HUDEP-2 (cell line): ENCODE data around the gene CYP26C1.
A peak's percentile ranks its signal among the peaks of the same experiment; 100 is the strongest.
"Not testable (repeated sequence)": the region's sequence is repeated elsewhere in the genome, so short reads cannot be mapped to it uniquely, and the experiment has no call there.

Source experiments
- DNase-seq, 76 experiments: peaks; one replicate each; lab custom pipeline; 2025; ENCODE audit not compliant: unreplicated experiment in 76 of 76; lab: John Stamatoyannopoulos, UW

Gene CYP26C1

DNA sequence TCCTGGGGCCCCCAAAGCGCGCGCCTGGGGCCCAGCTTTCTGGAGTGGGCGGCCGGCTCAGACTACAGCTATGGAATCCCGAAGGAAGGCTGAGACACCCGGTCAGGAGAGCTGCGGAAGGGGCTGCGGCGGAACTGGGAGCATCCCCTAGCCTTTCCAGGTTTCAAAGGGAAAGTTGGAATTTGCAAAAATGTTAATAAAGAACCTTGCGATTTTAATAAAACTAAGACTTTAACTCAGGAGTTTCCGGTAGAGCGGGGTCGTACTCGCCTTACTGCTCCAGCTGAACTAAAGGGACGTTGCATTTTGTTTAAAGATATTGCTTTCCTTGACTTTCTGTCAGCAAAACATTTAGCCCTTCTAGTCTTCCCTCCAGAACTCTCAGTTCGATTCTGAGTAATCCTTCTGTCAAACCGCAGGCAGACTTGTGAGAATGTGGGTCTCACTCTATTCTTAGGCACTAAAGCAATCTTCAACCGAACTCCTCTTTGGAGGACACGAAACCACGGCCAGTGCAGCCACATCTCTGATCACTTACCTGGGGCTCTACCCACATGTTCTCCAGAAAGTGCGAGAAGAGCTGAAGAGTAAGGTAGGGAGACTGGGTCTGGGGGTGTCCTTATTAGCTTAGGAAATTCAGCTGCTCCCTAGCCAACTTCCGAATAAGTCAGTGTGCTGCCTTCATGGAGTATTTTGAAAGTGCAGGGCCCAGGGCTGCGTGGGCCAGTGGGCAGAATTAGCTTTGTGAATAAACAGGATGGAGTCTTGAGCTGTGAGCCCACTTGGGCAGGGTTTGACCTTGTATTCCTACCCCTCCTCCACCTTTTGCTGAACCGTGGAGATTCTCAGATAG, 15.0 kb downstream of the CYP26C1 start:
- DNase-seq, result no peak

DNA sequence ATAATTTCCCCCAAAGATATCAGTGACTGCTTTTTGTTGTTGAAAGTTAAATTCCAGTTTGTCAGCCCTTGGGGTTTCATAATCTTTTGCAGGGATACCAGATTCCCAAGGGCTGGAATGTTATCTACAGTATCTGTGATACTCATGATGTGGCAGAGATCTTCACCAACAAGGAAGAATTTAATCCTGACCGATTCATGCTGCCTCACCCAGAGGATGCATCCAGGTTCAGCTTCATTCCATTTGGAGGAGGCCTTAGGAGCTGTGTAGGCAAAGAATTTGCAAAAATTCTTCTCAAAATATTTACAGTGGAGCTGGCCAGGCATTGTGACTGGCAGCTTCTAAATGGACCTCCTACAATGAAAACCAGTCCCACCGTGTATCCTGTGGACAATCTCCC, 16.3 kb downstream of the CYP26C1 start:
- no peak for DNase-seq

DNA sequence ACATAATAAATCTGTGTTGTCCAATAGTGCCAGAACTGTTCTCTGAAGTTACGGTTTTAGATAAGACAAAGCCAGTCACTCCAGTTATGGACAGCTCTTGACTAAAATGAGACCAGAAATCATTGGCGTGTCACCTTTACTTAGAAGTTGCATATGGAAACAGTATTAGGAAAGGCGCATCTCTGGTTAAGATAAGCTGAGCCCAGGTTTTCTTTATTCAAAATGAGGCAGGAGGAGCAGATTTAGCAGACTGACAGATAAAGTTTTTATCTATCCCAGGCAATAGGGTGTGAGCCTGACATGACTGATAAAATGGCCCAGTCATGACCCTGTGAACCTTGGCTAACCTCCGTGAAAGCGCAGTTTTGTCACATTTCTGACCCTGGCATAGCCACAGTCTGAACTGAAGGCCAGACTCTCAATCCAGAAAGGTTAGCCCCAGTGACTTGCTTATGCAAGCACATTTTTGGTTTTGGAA, 17.3 kb downstream of the CYP26C1 start:
- peak in 6 of 76 experiments; percentile 12 to 41 (median 16) for DNase-seq

DNA sequence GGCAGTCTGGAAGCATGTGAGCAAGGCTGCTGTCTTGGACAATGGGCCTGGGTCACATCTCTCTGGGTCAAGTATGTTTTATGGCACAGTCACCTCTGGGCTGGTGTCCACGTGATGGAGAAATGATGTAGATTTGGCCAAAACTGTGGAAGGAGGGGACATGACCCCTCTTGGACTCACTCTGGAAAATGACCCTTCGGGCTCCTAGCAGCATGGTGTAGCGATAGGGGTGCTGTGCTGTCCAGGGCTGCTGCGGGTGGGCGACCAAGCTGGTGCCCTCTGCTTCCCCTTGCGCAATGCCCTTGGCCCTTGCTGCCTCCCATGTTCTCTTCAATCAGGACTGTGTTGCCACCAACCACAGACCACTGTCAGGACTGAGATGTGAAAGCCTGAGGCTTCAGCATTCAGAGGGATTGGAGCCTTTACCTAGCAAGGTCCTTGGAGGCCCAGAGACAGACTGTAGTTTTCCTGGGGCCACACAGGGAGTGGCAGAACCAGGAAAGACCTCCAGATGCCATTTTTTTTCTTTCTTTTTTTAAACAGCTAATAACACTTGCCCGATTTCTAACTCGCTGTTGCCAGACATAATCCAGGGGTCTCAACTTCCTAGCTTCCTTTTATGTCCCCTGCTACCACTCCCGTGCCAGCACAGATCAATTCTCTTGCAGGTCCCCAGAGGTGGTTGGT, 19.2 kb downstream of the CYP26C1 start:
- DNase-seq, result no peak

DNA sequence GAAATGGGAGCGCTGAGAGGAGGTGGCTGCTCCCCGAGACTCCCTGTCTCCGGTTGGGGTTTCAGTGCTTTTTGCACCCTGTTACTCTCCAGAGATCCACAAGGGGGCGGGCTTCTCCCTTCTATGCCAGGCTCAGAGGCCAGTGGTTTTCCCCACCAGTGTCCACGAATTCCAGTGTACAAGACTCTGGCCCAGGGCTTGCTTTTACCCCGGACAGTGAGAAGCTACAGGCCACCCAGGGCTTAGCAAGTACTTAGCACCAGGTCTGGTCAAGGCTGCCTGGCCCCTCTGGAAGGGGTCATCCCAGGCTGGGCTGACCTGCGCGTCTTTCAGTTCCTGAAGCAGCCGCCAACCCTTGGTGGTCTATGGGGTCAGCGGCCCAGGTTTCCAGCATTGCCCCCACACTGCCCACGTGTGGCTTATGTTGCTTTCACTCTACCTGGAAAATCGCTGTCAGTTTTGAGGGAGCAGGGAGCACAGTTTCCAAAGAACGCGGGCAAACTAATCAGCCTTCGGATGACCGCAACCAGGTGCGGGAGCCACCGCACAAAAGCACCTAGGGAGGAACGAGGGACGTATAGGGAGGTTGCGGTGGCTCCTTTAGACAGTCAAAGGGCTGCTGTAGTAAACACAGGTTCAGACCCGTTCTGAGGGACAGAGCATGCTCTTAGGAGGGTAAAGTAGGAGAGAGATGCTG, 19.9 kb downstream of the CYP26C1 start:
- DNase-seq, result peak in 27 of 76 experiments; percentile 5 to 46 (median 27)

DNA sequence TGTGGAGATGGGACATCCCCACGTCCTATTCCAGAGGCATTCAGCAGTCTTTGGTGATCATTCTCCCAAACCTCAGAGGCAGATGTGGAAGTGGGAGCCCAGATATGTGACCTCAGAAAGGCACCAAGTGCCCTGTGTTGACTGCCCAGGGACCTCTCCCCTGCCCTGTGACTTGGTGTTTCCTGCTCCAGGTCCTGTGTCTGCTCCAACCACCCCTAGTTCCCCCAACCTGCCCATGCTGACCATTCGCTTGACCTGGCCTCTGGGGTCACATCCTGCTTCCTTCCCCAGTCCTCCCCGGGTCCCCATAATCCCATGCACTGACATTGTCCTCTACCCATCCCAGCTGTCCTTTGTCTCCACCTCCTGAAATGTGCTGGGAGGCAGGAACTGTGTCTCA, 20.7 kb downstream of the CYP26C1 start:
- no peak for DNase-seq

DNA sequence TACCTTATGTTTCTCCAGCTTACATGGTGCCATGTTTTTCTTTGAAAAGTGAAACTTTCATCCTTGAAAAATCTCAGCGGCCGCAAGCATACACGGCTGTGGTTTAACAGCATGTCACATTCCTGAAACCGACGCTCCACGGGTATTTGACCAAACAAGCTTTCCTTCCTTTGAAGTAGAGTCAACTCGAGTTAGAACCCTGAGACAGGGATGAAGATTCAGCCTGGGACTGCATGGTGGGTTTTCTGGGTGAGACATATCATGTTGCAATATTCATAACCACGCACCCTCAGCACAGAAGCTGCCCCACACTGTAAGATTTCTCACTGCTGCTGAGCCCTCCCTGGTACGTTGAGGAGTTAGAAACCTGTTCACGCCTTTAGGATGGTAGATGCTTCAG, 21.2 kb downstream of the CYP26C1 start:
- no peak for DNase-seq

DNA sequence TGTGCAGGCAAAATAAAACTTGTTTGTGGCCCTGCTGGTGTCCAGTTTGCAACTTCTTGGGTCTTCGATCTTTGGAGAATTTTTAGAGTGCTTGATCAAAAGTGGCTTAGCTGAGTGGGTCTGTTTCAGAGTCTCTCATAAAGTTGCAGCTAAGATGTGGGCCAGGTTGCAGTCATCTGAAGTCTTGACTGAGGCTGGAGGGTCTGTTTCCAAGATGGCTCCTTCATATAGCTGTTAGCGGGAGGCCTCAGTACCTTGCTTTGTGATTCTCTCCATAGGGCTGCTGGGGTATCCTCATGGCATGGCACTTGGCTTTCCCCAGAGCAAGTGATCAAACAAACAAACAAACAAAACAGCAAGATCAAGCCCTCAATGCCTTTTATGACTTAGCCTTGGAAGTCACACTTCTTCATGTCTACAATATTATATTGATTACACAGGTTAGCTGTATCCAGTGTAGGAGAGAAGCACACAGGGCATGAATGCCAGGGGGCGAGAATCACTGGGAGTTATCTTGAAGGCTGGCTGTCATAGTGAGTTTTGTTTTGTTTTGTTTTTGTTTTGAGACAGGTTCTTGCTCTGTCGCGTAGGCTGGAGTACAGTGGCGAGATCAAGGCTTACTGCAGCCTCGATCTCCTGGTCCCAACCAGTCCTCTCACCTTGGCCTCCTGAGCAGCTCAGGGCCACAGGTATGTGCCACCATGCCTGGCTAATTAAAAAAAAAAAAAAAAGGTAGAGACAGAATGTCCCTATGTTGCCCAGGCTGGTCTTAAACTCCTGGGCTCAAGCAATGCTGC, 23.3 kb downstream of the CYP26C1 start:
- DNase-seq, result no peak

DNA sequence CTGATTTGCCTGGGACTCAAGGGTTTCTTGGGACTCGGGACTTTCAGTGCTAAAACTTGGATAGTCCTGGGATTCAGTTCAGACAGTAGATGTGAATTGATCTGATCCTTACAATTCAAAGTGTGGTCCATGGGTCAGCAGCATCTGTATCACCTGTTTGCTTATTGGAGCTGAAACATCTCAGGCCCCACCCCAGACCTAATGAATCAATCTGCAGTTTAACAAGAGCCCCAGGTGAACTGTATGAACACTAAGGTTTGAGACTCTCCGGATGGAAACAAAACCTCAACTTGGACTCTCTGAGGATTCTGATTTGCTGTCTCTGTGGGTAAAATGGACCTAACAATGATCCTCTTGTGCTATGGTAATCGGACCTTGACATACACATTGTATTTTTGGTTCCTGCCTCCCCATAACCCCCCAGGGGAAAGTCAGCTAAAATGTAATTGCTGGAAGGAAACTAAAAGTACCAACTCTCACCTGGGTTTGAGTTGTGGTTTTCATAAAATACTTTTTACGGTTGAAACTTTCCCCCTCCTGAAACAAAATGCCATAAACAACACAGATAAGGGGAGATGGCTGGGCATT, 24.8 kb downstream of the CYP26C1 start:
- no peak for DNase-seq

DNA sequence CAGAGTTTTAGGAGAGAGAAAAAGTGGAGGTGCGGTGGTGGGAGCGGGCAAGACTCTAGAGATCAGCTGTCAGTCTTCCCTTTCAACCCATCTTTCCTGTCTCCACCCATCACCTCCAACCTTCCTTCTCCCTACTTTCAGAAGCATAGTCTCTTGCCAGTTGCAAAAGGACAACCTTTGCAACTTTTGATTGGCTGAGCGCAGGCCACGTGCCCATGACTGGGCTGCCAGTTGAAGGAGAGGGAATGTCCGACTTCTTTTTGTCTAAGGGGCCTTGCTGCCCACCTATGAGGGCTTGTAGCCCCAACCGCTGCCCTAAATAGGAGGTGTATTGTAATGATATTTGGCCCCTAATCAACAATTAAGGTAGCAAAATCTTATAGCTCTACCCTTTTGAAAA, 25.7 kb downstream of the CYP26C1 start:
- DNase-seq, result no peak

DNA sequence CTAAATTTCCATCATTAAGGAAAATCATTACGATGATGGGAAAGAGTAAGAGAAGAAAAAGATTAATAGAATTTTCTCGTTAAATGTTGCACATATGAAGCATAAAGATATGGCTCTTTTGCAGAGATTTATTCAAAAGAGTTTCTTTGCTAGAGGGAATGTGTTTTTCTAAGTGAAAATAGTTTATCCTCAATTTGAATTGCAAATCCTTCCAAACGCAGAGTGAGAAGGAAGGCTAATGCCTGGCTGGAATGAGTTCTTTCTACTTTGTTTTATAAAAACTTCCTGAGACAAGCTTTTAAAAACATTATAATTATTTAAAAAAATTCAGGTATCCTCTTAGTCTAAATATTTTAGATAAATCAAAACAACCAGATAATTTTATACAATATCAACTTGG, 27.2 kb downstream of the CYP26C1 start:
- DNase-seq, result no peak

DNA sequence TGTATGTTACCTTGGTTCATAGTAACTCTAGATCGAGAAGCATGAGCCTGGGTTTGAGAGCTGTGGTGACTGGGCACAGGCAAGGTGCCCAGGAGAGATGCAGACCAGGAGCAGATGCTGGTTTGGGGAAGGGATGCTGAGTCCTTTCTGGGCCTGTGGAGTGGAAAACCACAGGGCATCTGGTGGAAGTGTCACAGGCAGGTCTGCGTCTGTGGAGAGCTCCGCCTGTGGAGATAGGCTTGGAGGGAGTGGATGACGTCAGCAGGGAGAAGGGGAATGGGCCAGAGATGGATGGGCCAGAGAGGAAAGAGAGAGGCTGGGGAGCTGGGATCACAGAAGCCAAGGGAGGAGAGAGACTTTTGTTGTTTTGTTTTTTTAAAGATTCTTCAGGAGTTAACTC, 27.9 kb downstream of the CYP26C1 start:
- DNase-seq, result no peak

DNA sequence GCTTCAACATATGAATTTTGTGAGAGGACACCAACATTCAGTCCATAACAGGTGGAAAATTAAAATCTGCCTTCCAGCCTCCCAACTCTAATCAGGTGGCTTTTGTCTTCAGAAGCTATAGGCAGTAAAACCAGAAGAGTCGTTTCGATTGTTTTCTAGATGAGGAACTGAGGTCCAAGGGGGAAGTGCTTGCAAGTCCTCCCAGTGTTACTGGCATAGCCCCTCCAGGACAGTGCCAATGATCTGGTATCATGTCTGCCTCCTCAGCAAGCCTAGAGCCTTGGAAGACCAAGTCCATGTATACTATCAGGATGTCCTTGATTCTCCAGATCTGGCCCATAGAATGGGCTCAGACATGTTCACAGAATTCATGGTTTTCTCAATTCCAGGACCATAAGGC, 30.0 kb downstream of the CYP26C1 start:
- no peak for DNase-seq

DNA sequence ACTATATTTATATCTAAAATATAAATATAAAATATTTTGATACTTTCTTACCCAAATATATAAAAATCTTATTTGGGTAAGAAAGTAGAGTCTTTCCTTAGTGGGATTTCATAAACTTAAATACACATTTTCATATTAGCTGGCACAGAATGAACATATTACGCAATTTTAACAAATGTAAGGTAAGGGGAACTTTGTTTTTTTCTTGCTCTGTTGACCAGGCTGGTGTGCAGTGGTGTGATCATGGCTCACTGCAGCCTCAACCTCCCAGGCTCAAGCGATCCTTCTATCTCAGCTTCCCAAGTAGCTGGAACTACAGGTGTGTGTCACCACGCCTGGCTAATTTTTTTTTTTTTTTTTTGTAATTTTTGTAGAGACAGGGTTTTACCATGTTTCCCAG, 31.4 kb downstream of the CYP26C1 start:
- DNase-seq, result no peak

DNA sequence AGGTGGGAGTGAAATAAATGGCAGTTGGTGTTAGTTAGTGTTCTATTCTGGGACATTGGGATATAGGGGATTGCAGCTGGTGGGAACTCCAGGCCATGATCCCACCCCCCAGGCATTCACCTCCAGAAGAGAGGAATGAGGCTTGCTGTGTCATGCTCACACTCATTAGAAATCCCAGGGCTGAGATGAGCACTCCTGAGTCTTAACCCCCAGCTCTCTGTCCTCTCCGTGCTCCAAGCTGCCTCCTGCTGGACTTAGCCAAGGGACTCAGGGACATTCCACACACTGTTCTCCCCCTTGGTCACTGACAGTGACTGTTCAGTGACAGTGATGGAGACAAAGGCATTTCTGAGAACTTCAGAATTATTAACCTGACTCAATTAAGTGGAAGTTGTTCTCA, 34.6 kb downstream of the CYP26C1 start:
- no peak for DNase-seq

DNA sequence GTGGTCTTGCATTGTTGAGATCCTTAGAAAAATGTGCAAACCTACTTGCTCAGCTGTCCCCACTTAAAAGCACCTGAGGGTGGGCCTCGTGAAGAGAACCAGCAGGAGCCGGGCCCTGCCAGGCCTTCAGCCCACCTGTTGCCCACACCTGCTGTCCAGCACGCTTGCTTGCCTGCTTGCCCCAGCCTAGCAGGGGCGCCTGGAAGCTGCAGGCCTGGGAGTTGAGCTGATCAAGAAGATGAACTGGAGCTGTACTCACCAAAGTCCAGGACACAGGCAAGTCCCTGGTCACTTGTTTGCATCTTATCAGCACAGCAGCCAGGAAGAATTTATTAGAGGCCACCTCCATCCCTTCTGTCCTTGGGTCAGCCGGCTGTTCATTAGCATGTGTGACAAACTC, 36.3 kb downstream of the CYP26C1 start:
- no peak for DNase-seq

DNA sequence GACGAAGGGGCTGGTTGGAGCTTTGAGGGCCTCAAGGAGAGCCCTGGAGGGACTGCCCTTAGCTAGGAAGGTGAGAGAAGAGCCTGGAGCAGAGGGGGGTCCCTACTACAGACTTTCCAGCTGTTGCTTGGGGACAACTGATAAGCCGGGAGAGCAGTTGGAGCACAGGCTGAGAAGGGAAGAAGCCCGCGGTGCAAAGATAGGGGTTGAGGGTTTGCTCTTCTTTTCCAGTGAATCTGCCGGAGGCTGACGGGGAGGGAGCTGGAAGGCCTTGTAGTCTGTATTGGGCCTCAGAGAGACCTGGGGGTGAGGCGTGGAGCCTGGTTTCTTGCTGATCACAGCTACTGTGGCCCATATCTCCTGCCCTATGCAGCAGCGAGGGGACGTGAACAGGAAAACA, 36.8 kb downstream of the CYP26C1 start:
- DNase-seq, result no peak

DNA sequence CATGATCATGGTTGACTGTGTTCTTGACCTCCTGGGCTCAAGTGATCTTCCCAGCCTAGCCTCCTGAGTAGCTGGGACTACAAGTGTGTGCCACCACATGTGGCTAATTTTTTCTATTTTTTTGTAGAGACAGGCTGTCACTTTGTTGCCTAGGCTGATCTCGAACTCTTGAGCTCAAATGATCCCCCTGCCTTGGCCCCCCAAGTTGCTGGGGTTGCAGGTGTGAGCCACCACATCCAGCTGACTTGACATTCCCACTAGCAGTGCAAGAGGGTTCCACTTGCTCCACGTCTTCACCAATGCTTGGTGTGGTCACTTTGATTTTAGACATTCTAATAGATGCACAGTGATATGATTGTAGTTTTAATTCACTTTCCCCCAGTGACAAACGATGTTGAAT, 38.2 kb downstream of the CYP26C1 start:
- DNase-seq, result no peak

DNA sequence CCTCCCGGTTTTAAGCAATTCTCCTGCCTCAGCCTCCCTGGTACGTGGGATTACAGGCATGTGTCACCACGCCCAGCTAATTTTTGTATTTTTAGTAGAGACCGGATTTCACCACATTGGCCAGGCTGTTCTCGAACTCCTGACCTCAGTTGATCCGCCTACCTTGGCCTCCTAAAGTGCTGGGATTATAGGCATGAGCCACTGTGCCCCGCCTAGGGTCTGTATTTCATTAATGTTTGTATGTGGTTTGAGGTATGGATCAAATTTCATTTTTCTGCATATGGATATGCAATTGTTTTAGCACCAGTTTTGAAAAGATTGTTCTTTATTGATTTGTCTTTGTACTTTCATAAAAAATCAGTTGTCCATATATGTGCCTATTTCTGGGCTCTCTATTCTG, 39.1 kb downstream of the CYP26C1 start:
- no peak for DNase-seq

DNA sequence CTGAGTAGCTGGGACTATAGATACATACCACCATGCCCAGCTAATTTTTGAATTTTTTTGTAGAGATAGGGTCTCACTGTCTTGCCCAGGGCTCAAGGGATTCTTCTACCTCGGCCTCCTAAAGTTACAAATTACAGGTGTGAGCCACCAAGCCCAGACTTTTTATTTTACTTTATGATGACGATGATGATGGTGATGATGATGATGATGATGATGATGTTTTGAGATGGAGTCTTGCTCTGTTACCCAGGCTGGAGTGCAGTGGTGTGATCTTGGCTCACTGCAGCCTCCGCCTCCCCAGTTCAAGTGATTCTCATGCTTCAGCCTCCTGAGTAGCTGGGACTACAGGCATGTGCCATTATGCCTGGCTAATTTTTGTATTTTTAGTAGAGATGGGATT, 40.5 kb downstream of the CYP26C1 start:
- not testable (repeated sequence) for DNase-seq
